ENCODE measurements around the gene TBX21.

Gene TBX21, protein sequence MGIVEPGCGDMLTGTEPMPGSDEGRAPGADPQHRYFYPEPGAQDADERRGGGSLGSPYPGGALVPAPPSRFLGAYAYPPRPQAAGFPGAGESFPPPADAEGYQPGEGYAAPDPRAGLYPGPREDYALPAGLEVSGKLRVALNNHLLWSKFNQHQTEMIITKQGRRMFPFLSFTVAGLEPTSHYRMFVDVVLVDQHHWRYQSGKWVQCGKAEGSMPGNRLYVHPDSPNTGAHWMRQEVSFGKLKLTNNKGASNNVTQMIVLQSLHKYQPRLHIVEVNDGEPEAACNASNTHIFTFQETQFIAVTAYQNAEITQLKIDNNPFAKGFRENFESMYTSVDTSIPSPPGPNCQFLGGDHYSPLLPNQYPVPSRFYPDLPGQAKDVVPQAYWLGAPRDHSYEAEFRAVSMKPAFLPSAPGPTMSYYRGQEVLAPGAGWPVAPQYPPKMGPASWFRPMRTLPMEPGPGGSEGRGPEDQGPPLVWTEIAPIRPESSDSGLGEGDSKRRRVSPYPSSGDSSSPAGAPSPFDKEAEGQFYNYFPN

DNA sequence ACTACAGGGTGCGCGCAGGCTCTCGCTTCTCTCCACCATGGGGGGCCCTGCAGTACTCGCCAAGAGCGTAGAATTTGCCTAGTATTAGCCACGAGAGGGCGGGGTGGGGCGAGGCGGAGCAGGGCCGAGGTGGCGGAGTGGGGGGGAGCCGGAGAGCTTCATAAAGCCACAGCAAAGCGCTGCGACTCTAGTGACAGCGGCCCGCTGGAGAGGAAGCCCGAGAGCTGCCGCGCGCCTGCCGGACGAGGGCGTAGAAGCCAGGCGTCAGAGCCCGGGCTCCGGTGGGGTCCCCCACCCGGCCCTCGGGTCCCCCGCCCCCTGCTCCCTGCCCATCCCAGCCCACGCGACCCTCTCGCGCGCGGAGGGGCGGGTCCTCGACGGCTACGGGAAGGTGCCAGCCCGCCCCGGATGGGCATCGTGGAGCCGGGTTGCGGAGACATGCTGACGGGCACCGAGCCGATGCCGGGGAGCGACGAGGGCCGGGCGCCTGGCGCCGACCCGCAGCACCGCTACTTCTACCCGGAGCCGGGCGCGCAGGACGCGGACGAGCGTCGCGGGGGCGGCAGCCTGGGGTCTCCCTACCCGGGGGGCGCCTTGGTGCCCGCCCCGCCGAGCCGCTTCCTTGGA is at the start of gene TBX21:
TSS of gene TBX21 (plus strand) at position 190 of the 627 bp plus-strand sequence. CDS start at position 409, 219 bp downstream.
- FAIRE-seq = peak; percentile 69
- peak; percentile 78 for DNase-seq (ENCODE audit: insufficient read length, low spot score)

DNA sequence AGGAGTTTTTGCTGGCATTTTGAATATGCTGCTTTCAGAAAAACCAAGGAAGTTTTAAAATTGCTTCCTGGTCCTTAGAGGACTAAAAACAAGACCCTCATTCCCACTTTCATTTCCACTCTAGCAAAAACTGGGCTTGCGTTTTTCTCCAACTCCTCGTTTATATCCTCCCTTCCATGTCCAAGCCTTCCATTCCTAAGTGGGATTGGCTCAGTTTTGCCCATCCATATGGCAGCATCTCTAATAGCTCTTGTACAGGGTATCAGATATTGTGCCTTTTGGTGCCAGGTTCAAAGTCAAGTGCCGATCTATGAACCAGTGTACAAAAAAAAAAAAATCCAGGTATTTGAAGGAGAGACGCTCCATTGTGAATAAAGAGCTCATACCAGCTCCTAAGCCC is 49.0 kb upstream of the TBX21 start:
- no peak for DNase-seq (ENCODE audit: insufficient read length, low spot score)
- no peak for FAIRE-seq

DNA sequence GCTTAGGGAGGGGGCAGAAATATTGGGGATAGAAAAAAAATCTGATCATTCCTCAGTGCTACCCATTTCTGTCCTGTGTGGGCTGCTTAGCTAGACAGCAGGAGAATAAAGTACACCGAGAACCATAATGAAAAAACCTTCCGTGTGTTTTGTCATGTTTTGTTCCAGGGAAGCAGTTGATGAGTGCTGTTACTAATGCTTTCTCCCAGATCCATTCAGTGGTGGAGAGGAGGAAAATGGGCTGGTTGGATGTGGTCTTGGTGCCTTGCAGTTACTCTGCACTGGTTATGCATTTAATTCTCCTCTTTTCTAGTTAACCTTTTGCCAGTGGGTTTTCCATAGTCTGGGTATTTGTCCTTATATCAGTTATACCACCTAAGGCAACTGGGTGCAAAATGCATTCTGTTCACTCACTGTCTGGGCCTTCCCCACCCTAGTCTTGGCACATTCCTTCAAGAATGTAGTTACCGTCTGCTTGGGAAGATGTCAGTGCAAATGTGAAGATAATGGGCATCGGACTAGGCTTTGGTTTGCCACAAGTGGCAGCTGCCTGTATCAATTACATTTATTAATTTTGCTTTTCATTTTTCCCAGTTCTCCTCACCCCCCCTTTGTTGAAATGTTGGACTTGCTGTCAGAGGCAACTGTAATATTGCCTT is 48.4 kb upstream of the TBX21 start:
- DNase-seq (ENCODE audit: insufficient read length, low spot score) = no peak
- FAIRE-seq = no peak

DNA sequence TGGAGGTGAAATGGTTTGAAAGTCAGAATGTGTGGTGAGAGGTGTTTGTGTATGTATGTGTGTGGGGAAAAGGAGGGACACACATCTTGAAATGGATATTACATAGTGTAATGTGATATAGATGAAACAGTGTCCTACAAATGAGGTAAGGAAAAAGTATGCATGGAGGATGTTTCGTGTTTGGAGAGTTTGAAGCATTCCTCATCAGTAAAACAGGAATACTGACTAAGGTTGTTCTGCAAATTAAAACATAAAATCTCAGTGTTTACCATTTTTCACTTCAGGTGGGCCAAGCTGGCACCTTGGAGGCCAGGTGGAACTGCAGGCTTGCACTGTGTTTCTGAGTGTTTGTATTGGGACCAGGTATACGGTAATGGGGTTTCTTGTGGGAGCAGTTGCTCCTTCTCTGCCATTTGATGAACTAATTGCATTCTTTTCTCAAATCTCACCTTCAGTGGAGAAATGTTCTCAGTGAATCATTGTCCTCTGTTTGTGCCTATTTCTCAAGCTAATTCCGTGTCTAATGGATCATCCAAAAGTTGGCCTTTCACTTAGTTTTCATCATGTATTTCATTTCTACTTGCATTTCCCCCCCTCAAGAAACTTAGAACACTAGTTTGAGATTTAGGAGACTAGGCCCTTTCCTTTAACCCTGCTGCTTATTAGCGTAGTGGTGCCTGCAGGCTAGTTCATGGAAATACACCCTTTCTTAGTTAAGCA is 47.3 kb upstream of the TBX21 start:
- FAIRE-seq (peak; percentile 64), DNase-seq (ENCODE audit: insufficient read length, low spot score) (no peak)

DNA sequence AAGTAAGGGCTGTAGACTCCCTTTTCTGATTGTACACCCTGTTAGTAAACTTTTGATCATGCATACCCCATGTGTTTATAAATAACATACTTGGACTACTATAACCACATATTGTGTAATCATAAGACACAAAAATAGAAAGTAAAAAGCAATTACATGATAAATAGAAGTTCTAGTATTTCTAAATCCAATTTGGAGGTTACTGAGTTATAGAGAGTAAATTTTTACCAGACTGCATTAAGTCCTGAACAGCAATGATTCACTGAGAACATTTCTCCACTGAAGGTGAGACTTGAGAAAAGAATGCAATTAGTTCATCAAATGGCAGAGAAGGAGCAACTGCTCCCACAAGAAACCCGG is 46.8 kb upstream of the TBX21 start:
- no peak for DNase-seq (ENCODE audit: insufficient read length, low spot score)
- FAIRE-seq = peak; percentile 33

DNA sequence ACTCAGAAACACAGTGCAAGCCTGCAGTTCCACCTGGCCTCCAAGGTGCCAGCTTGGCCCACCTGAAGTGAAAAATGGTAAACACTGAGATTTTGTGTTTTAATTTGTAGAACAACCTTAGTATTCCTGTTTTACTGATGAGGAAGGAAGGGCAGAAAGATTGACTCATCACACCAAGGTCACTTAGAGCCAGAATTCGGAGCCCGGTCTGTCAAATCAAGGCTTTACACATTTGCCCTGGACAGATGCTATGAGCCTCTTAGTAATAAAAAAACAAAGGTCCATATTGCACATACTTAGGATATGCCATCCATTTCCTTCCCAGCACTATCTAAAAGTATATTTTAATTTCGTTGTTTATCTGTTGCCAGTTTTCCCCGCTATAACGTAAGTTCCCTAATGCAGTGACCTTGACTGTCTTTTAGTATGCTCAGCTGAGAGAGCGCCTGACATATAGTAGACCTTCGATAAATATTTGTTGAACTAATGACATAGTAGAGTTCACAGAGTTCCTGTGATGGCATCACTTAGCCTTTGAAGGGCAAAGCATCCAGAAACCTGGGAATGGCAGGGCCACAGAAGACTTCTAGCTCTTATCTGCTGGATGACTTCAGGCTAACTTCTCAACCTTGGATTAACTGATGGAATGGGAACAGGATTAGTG is 46.2 kb upstream of the TBX21 start:
- no peak for DNase-seq (ENCODE audit: insufficient read length, low spot score)
- no peak for FAIRE-seq

DNA sequence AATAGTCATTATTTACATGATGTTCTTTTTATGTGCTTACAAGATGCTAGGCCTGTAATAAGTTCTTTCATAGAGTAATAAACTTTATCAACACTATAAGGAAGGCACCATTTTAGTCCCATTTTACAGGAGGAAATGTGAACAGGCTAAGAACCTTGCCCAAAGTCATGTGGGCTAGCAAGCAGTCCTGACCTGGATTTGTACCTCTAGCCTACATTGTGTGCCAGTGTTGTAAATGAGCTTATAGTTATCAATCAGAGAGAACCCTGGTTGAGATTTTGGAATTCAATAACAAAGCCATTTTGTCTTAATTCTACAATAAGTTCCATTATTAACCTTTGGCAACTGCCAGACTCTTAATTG is 45.7 kb upstream of the TBX21 start:
- FAIRE-seq (no peak), DNase-seq (ENCODE audit: insufficient read length, low spot score) (no peak)

DNA sequence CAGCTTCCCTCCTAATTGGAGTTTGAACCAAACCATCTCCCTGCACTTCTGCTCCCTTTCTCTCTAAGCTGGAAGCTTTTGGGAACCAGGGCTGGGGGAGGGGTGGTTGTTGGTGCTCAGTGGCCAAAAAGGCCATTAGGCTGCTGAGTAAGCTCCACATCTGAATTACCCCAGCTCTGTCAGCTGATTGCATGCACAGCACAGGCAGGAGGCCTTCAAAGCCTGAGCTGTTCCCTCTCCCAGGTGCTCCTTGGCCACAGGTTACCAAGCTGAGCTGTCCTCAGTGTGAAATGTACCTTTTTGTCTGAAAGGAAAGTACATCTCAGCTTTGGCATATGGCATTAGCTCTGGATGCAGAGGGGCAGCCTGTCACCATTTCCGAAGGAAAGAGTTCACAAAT is 45.3 kb upstream of the TBX21 start:
- DNase-seq (ENCODE audit: insufficient read length, low spot score) (no peak), FAIRE-seq (no peak)

DNA sequence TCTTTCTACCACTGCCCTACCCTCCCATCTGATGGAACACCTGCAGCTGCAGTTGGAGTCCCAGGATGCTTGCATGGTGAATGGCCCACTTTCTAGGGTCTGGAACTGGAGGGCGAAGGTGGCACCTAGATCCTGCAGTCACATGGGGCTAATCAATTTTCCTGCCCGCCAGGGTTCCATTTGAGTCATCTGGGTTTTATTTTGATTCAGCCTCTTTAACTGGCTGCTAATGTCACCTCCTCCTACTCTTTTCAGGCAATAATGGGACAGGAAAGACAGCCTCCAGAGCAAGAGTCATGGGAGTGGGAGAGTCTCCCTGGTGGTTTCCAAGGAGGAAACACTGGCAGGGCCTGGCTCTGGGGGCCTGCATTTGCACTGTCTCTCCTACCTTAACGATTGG is 42.9 kb upstream of the TBX21 start:
- DNase-seq (ENCODE audit: insufficient read length, low spot score) (no peak), FAIRE-seq (no peak)

DNA sequence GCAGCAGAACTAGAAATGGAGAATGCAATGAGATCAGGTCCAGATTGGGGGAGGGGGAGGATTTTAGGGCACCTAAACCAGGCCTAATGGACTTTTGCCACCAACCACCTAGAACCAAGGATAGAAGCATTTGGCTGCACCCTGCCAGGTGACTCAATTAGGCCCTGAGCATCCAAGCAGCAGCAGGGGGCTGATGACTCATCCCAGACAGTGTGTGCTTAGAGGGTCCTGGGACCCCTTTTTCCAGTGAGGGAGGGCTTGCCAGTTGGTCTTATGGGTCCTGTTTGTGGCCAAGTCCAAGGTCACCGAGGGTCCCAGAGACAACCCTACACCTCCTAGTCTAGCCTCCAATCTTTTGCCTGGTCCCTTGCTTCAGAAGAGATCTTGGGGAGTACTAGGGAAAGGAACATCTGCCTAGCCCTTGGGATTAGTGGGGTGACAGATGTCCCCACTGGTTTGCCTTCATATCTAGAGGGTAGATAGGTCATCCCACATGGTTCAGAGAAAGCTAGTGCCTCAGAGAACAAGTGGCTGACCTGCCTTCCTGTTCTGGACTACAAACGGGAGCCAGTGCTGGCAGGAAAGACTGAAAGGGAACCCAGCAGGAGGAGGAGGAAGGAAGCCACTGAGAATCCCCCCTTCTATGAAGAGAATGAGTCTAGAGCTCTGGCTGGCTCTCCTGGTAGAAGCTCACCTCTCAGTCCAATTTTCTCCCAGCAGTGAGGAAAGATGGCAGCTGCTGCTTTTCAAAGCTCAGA is 40.7 kb upstream of the TBX21 start:
- no peak for DNase-seq (ENCODE audit: insufficient read length, low spot score)
- FAIRE-seq = peak; percentile 16

DNA sequence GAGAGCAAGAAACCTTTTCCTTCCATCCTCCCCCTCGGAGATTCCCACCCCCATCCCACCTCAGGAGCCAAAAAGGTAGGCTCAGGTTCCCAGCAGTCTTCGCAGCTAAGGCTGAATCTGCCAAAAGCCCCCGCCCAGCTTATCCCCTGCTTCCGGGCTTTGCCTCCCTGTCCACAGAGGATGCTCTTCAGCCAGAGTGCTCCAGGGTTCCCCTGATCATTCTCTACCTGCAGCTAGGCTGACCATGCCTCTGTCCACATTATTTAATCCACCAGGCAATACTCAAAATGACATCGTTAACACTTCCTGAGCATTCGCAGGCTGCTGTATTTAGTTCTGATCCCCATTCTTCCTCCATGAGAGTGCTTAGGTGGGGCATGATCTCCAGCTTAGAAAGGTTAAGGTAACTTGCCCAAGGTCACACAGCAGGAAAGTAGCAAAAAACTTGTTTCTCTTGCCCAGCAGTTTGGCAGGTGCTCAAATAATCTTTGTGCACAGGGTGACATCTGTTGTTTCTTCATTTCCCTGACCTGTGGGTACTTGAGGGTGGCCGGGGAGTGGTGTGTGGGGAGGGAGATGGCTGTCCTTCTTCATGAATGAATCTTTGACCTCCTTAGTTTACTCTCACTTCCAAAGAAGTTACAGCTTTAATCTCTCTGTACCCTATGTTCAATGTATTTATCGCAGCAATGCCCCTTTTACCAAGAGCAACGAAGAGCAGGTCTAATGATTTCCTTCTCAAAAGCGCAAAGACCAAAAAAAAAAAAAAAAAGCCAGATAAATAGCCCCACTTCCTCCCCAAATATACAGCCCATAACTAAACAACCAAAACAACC is 39.9 kb upstream of the TBX21 start:
- FAIRE-seq (peak; percentile 89), DNase-seq (ENCODE audit: insufficient read length, low spot score) (no peak)

DNA sequence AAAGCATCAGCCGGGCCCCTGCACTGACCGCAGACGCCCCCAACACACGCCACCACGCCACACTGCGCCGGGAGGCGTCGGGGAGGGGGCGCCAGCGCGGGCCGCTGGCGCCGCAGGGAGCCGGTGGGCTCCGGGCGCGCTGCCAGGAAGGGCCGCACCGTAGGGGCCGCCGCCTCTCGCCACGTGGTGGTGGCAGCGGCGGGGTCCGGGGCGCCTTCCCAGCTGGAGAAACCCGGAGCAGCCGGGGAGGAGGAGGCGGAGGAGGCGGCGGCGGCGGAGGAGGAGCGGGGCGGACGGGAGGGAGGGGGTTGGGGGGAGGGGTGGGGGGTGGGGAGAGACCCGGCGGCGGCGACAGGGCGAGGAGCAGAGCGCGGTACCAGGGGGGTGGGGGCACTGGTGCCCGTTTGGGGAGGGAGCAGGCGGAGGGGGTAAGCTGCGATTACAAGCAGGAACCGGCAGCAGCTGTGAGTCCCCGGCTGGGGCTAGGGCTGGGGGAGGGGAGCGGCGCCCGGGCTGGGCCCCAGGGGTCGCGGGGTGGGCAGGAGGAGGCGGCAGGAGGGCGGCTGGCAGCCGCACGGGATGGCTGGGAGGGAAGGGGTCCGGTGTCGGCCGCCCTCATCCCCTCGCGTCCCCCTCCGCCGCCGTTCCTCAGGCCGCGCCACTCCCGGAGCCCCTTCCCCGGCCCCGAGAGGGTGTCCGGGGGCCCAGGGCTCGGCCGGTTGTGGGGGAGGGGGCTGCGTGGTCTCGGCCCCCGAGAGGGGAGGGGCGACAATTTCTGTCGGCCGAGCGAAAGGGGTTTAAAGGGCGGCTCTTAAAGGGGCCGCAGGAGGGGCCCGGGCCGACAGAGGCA is 39.1 kb upstream of the TBX21 start, which contains the start of gene TBKBP1:
TSS of gene TBKBP1 (plus strand) at position 431 of the 850 bp plus-strand sequence. CDS start 1,952 bp downstream, outside the sequence.
- FAIRE-seq = peak; percentile 40
- DNase-seq (ENCODE audit: insufficient read length, low spot score) = peak; percentile 73

DNA sequence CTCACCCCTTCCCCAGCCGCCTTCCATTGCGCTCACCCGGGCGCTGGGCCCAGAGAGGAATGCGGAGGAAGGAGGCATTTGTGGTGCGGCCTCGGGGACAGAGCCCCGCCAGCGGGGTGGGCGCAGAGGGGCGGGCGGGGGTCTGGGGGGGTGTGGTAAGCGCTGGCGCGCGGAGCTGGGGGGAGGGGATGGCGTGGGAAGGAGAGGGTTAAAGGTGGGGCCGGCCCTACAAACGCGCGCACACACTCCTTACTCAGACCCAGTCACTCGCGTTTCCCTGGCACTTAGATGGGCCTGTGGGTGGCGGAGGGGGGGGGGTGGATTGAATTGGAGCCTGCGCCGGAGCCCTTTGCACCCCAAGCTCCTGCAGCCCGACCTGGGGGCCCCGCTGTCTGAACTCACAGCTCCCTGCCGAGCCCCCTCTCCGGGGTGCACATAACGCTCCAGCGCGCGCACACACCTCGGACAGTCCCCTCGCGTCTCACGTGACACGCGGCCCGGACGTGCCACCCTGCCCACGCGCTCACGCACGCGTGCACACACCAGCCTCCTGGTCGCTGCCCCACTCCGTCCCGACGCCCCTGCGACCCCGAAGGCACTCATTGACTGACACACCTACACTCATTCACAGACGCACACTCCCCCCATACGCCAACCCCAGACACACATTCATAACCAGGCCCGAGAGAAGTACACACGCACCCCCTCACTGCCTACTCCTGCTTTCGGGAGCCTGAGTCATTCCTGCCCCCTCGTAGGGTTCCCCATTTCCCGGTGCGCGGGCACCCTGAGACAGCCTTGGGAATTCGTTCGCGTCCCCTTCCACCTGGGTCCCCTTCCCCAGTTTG is 38.2 kb upstream of the TBX21 start:
- DNase-seq (ENCODE audit: insufficient read length, low spot score) (peak; percentile 74), FAIRE-seq (peak; percentile 96)

DNA sequence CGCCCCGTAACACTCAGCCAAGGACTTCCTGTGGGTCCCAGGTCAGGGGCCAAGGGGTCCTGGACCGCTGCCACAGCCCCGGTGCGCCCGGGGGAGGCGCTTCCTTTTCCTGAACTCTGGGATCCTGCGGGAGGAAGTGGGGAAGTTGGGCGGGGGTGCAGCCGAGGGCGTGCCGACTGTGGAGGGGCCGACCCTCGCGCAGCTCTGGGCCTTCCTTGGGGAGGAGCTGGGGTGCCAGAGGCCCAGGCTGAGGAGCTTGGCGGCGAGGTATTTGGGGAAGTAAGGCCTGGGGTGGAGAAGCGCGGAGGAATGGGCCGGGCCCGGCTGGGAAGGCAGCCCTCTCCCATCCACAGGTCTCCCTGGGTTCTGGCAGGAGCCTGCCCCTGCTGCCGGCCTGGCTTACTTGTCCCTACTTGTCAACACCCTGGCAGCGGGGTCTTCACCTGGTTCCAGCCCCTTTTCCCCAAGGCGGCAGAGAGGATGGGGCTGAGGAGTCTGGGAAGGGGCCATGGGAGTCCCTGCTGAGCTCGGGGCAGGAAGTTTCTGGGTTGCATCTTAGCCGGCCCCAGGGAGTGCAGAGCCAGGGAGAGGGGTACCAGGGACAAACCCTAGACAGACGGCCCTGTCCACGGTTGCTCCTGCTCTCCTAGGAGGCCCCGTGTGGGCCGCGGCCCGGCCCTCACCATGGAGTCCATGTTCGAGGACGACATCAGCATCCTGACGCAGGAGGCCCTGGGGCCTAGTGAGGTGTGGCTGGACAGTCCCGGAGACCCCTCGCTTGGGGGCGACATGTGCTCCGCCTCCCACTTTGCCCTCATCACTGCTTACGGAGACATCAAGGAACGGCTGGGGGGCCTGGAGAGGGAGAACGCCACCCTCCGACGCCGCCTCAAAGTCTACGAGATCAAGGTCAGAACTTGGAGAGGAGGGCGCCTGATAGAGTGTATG is 37.3 kb upstream of the TBX21 start:
- no peak for DNase-seq (ENCODE audit: insufficient read length, low spot score)
- FAIRE-seq = no peak

DNA sequence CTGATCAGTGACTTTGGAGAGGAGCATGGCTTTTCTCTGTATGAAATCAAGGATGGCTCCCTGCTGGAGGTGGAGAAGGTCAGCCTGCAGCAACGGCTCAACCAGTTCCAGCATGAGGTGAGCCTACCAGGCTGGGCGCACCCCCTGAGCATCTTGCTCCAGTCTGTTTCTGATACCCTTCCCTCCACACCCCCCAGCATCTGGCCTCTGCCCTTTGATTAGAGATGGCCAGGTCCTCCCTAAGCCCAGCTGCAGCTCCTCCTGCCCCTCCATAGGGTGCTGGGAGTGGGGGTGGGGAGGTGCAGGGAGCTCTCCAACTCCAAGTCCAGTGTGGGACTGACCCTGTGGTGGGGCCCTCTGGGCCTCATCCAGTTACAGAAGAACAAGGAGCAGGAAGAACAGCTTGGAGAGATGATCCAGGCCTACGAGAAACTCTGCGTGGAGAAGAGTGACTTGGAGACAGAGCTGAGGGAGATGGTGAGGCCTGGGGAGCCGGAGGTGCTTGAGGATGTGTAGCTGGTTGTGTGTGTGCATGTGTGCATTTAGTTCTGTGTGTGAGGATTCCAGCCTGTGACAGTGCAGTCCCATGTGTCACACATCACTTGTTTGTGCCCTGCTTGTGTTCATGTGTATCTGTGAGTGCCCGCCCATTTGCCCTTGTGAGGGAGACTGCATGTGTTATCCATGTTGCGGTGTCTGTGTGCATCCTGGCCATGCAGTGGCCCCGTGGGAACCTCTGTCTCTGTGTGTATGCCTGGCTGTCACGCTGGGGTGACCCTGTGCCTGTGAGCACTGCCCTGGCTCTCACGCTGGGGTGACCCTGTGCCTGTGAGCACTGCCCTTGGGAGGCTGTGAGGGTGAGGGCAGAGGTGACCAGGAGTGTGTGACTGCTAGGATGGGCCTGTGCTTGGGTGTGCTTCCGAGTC is 36.1 kb upstream of the TBX21 start:
- FAIRE-seq (peak; percentile 67), DNase-seq (ENCODE audit: insufficient read length, low spot score) (no peak)
